ENCODE measurements around the gene CWC15.
A peak's percentile ranks its signal among the peaks of the same experiment; 100 is the strongest.

Gene CWC15

GRCh38 chr11:94968334-94968958 lies 4.9 kb downstream of the CWC15 start:
- H3K9me3 Mint-ChIP-seq: no peaks in the 10 kb centered on the region
- H3K4me1 Mint-ChIP-seq (ENCODE audit: low read depth): peaks cover 14% of the 10 kb centered on the region
- H3K36me3 Mint-ChIP-seq (ENCODE audit: low read depth): peaks cover 54% of the 10 kb centered on the region
- H3K27me3 Mint-ChIP-seq (ENCODE audit: low read depth): no peaks in the 10 kb centered on the region
- H3K4me3 Mint-ChIP-seq: no peak overlapping the region
- H3K27ac Mint-ChIP-seq: no peak overlapping the region

DNA sequence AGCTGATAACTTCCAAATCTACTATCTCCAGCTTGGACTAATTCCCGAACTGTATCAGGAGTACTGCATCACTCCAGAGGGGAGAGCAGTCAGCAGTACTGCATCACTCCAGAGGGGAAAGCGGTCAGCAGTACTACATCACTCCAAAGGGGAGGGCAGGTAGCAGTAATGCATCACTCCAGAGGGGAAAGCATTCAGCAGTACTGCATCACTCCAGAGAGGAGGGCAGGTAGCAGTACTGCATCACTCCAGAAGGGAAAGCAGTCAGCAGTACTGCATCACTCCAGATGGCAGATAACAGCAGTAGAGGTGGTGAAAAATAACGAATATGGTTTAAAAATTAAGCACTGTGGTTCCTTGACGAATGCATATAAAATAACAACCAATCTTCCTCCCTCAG lies 8.4 kb downstream of the CWC15 start:
- Mint-ChIP-seq H3K9me3 (no peaks in the 10 kb centered on the region), H3K27ac (peak overlapping the region; percentile 11), H3K36me3 (ENCODE audit: low read depth) (peaks cover 57% of the 10 kb centered on the region), H3K4me1 (ENCODE audit: low read depth) (peaks cover 5% of the 10 kb centered on the region), H3K27me3 (ENCODE audit: low read depth) (no peaks in the 10 kb centered on the region), H3K4me3 (no peak overlapping the region)

DNA sequence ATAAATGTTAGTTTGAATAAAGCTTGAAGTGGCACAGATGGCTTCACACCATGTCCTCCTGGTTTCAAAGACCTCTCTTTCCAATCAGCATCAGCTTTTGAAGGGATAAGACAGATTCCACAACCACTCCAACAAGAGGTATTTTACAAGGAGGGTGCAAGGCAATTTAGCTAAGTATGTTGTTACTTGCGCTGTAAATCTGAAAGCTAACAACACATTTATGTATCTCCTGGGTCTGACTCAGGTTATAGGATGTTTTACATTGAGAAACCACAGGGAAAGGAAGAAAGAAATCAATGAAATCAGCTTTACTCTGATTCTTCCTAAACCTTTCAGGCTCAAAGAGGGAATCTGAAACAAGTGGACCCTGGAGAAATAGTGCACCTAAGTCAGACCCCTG lies 12.1 kb downstream of the CWC15 start:
- no peak overlapping the region for H3K27ac Mint-ChIP-seq
- no peak overlapping the region for H3K4me3 Mint-ChIP-seq
- H3K4me1 Mint-ChIP-seq (ENCODE audit: low read depth): no peaks in the 10 kb centered on the region
- no peaks in the 10 kb centered on the region for H3K9me3 Mint-ChIP-seq
- no peaks in the 10 kb centered on the region for H3K27me3 Mint-ChIP-seq (ENCODE audit: low read depth)
- H3K36me3 Mint-ChIP-seq (ENCODE audit: low read depth): peaks cover 36% of the 10 kb centered on the region

DNA sequence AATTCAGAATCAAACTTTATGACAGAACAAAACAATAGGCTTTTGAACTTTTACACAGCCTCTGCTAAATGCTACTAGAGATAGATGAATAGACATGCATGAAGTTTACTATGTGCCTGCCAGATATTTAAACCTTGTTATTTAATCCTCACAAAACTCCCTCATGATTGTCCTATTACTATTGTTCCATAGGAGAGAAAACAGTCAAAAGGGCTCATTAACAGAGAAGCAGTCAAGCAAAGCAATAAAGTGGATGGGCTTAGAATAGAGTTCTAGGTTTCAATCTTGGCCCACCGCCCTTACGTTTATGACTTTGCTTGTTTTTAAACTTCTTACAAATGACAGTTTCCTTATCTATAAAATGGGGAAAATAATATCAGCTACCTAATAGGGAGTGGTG lies 12.9 kb downstream of the CWC15 start:
- no peak overlapping the region for H3K4me3 Mint-ChIP-seq
- no peaks in the 10 kb centered on the region for H3K27me3 Mint-ChIP-seq (ENCODE audit: low read depth)
- no peak overlapping the region for H3K27ac Mint-ChIP-seq
- H3K36me3 Mint-ChIP-seq (ENCODE audit: low read depth): peaks cover 29% of the 10 kb centered on the region
- no peaks in the 10 kb centered on the region for H3K9me3 Mint-ChIP-seq
- H3K4me1 Mint-ChIP-seq (ENCODE audit: low read depth): no peaks in the 10 kb centered on the region

DNA sequence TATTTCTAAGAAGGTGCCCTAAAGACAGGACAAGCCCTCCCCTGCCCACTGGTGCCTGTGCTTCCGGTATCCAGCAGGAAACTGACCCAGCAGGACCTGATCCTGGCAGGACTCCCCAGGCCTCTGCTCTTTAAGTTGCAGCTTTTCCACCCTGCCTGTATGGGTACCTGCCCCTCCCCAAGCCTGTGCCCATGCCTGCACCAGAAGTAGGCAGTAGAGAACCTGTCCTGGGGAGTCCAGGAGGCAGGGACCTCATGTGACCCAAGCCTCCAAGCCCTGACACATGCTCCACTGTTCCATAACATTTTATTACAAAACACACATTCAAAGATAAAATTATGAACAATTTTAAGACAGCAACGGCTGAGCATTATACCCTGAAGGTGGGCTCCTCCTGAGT lies 14.2 kb downstream of the CWC15 start:
- Mint-ChIP-seq H3K9me3 (no peaks in the 10 kb centered on the region), H3K27ac (no peak overlapping the region)

GRCh38 chr11:94958121-94958696 lies 15.1 kb downstream of the CWC15 start:
- peaks cover 14% of the 10 kb centered on the region for H3K36me3 Mint-ChIP-seq (ENCODE audit: low read depth)
- H3K27me3 Mint-ChIP-seq (ENCODE audit: low read depth): peaks cover 13% of the 10 kb centered on the region
- H3K4me3 Mint-ChIP-seq: no peak overlapping the region
- no peaks in the 10 kb centered on the region for H3K9me3 Mint-ChIP-seq
- no peaks in the 10 kb centered on the region for H3K4me1 Mint-ChIP-seq (ENCODE audit: low read depth)
- H3K27ac Mint-ChIP-seq: no peak overlapping the region

More for the DNA sequence above, 14.2 kb downstream of the CWC15 start:
- no peaks in the 10 kb centered on the region for H3K4me1 Mint-ChIP-seq (ENCODE audit: low read depth)
- H3K4me3 Mint-ChIP-seq: no peak overlapping the region
- H3K36me3 Mint-ChIP-seq (ENCODE audit: low read depth): peaks cover 19% of the 10 kb centered on the region
- peaks cover 6% of the 10 kb centered on the region for H3K27me3 Mint-ChIP-seq (ENCODE audit: low read depth)

DNA sequence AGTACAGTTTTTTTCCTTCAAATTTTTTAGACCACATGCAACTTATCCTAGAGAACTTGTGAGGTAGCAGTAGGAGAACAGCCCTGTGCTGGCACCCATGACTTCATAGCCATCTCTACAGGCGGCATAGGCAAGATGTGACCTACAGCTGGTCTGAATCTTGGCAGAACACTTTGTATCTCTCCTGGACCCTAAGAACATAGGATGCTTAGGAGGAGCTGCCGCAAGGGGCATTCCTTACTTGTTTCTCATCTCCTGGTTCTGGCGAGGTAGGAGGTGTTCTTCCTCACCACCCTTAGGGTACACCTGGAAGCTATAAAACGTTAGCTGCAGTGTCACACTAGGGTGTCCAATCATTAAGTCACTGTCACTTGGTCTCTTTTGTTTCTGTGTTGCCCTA lies 16.4 kb downstream of the CWC15 start:
- Mint-ChIP-seq H3K27me3 (ENCODE audit: low read depth) (peaks cover 15% of the 10 kb centered on the region), H3K9me3 (no peaks in the 10 kb centered on the region), H3K36me3 (ENCODE audit: low read depth) (peaks cover 6% of the 10 kb centered on the region), H3K27ac (no peak overlapping the region), H3K4me3 (no peak overlapping the region), H3K4me1 (ENCODE audit: low read depth) (no peaks in the 10 kb centered on the region)

- Mint-ChIP-seq H3K36me3 (ENCODE audit: low read depth) (no peaks in the 10 kb centered on the region), H3K27ac (no peak overlapping the region), H3K4me1 (ENCODE audit: low read depth) (no peaks in the 10 kb centered on the region), H3K9me3 (no peaks in the 10 kb centered on the region), H3K27me3 (ENCODE audit: low read depth) (peaks cover 19% of the 10 kb centered on the region), H3K4me3 (no peak overlapping the region)
Observed at GRCh38 chr11:94954753-94955152, 18.6 kb downstream of the CWC15 start.

GRCh38 chr11:94948070-94948617 lies 25.2 kb downstream of the CWC15 start:
- no peak overlapping the region for H3K27ac Mint-ChIP-seq

GRCh38 chr11:94946812-94947211 lies 26.5 kb downstream of the CWC15 start:
- Mint-ChIP-seq H3K4me1 (ENCODE audit: low read depth) (no peaks in the 10 kb centered on the region), H3K4me3 (no peak overlapping the region), H3K27me3 (ENCODE audit: low read depth) (peaks cover 8% of the 10 kb centered on the region), H3K27ac (no peak overlapping the region), H3K9me3 (no peaks in the 10 kb centered on the region), H3K36me3 (ENCODE audit: low read depth) (no peaks in the 10 kb centered on the region)

More at GRCh38 chr11:94948070-94948617, 25.2 kb downstream of the CWC15 start:
- H3K36me3 Mint-ChIP-seq (ENCODE audit: low read depth): no peaks in the 10 kb centered on the region
- peaks cover 9% of the 10 kb centered on the region for H3K27me3 Mint-ChIP-seq (ENCODE audit: low read depth)
- no peaks in the 10 kb centered on the region for H3K9me3 Mint-ChIP-seq
- no peaks in the 10 kb centered on the region for H3K4me1 Mint-ChIP-seq (ENCODE audit: low read depth)
- no peak overlapping the region for H3K4me3 Mint-ChIP-seq

DNA sequence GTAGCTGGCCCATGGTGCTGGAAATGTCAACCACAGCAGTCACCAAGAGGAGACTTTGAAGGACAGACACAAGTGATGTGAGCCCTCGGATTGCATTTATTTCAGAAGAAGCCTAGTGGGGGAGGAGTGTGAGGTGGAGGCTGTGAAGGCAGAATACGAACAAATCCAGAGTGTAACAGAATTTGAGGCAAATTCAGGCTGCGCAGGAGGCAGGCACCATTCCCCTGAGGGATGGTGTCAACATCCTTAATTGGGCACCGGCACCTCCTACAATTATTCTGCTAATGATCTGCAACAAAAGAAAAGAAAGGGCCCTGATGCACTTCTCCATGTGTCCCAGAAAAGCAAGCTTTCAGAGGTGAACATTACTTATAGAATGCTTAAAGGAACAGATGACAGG lies 32.2 kb downstream of the CWC15 start:
- H3K4me3 Mint-ChIP-seq: no peak overlapping the region
- no peaks in the 10 kb centered on the region for H3K9me3 Mint-ChIP-seq
- peaks cover 7% of the 10 kb centered on the region for H3K27me3 Mint-ChIP-seq (ENCODE audit: low read depth)
- H3K4me1 Mint-ChIP-seq (ENCODE audit: low read depth): no peaks in the 10 kb centered on the region
- H3K27ac Mint-ChIP-seq: no peak overlapping the region
- H3K36me3 Mint-ChIP-seq (ENCODE audit: low read depth): no peaks in the 10 kb centered on the region

GRCh38 chr11:94939346-94939745 lies 34.0 kb downstream of the CWC15 start:
- Mint-ChIP-seq H3K4me3 (no peak overlapping the region), H3K27me3 (ENCODE audit: low read depth) (peaks cover 4% of the 10 kb centered on the region), H3K9me3 (no peaks in the 10 kb centered on the region), H3K36me3 (ENCODE audit: low read depth) (no peaks in the 10 kb centered on the region), H3K4me1 (ENCODE audit: low read depth) (peaks cover 7% of the 10 kb centered on the region), H3K27ac (no peak overlapping the region)

DNA sequence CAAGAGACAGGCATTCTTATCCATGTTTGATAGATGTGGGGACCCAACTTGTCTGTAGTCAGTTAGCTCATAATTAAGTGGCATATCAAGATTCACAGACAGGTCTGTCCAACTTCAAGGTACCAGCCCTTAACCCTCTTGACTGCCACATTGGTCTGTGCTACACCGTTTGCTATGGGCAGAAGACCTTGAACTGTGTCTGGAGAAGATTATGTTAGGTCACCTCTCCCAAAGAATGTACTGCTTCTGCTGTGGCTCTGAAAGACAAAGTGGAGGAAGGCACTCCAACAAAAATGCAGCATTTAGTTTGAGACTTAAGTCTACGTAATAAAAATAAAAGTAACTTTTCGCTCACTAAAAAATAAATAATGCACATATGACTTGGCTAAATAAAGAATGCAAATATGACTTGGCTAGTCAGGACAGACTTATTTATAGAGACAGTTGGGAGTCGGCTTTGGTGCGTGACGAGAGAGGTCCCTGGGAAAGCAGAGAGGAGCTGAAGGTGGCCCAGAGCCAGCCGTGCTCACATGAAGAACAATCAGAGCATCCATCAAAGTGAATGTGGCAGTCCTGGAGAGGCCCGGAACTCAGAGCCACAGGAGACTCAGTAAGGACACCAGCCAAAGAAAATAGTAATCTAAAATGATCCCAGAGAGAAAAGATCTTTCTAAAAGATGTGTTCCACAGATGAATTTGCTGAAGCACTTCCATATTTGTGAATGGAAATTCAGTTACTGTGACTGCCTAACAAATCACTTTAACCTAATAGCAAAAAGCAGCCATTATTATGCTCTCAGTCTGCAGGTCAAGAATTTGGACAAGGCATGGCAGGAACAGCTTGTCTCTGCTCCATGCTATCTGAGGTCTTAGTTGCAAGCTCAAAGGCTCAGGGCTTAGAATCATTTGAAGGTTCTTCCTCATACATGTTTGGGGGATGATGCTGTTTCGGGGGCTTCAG lies 35.0 kb downstream of the CWC15 start:
- Mint-ChIP-seq H3K4me1 (ENCODE audit: low read depth) (peaks cover 15% of the 10 kb centered on the region), H3K9me3 (no peaks in the 10 kb centered on the region), H3K27me3 (ENCODE audit: low read depth) (peaks cover 4% of the 10 kb centered on the region), H3K36me3 (ENCODE audit: low read depth) (no peaks in the 10 kb centered on the region), H3K27ac (no peak overlapping the region), H3K4me3 (no peak overlapping the region)

- no peaks in the 10 kb centered on the region for H3K36me3 Mint-ChIP-seq (ENCODE audit: low read depth)
- peak overlapping the region; percentile 16 for H3K4me3 Mint-ChIP-seq
- peaks cover 4% of the 10 kb centered on the region for H3K9me3 Mint-ChIP-seq
- peaks cover 15% of the 10 kb centered on the region for H3K4me1 Mint-ChIP-seq (ENCODE audit: low read depth)
- no peak overlapping the region for H3K27ac Mint-ChIP-seq
- H3K27me3 Mint-ChIP-seq (ENCODE audit: low read depth): peaks cover 7% of the 10 kb centered on the region
Observed at GRCh38 chr11:94934846-94935245, 38.5 kb downstream of the CWC15 start.

Data from T-helper 1 cell treated with Interleukin-12 subunit alpha and Interleukin-12 subunit beta and Interleukin-4 antibody, amounts not matched to agents 30 μg/mL and 1 μg/mL, for 36 hours (primary cell).